ENCODE measurements around the gene NFYC.

DNA sequence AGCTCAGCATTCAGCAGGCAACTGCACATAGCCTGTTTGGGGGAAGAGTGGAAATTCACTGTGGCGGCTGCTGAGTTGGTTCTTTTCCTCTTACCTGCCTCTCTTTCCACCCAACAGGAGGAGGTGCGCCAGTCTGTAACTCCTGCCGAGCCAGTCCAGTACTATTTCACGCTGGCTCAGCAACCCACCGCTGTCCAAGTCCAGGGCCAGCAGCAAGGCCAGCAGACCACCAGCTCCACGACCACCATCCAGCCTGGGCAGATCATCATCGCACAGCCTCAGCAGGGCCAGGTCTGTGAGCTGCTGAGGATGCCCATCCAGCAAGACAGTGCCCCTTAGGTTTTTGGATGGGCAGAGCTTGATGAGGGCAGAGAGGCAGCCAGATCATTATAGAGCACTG, 66.5 kb downstream of the NFYC start:
- TF ChIP-seq, protein P1, sequence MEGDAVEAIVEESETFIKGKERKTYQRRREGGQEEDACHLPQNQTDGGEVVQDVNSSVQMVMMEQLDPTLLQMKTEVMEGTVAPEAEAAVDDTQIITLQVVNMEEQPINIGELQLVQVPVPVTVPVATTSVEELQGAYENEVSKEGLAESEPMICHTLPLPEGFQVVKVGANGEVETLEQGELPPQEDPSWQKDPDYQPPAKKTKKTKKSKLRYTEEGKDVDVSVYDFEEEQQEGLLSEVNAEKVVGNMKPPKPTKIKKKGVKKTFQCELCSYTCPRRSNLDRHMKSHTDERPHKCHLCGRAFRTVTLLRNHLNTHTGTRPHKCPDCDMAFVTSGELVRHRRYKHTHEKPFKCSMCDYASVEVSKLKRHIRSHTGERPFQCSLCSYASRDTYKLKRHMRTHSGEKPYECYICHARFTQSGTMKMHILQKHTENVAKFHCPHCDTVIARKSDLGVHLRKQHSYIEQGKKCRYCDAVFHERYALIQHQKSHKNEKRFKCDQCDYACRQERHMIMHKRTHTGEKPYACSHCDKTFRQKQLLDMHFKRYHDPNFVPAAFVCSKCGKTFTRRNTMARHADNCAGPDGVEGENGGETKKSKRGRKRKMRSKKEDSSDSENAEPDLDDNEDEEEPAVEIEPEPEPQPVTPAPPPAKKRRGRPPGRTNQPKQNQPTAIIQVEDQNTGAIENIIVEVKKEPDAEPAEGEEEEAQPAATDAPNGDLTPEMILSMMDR (IDR thresholded peaks at IDR 0.05; ENCODE audit: insufficient read depth, low read depth, low read length) = no peak
- no peak for TF ChIP-seq EZH2 (IDR thresholded peaks at IDR 0.05; ENCODE audit: insufficient read depth, low read length)

All from astrocyte (in vitro differentiated cells and primary cell).